Heart right ventricle (tissue), 16 donors: ENCODE measurements around the gene SLC27A2. TPM values are rescaled to one million over a fixed set of nuclear protein-coding genes. Genes with fewer than 3 reads are reported as not detected.

Experiments used
- ATAC-seq, 8 donors: fragments of 200-7000 bp; cut with Tn5 transposase; one replicate each; pipeline ENCODE4 v1.9.1; 2020; ENCODE audit warnings: mild to moderate bottlenecking in 8 of 8, moderate library complexity in 8 of 8, moderate number of reproducible peaks in 1 of 8
- DNase-seq, 2 donors: peaks; one replicate each; pipeline ENCODE4 v3.0.0-alpha.2; 2020
- H3K27ac ChIP-seq, 10 donors: fragments of 200-600 bp; sonication (generic) in 2 of 10; one replicate each; pipeline versions ENCODE4 v1.5.0 to v1.8.0; 2020 to 2022; ENCODE audit warnings: mild to moderate bottlenecking in 3 of 10
- H3K27me3 ChIP-seq, 7 donors: fragments of 200-600 bp; one replicate each; pipeline ENCODE4 v1.8.0; 2021 to 2022; ENCODE audit warnings: mild to moderate bottlenecking in 2 of 7
- H3K36me3 ChIP-seq, 9 donors: fragments of 200-600 bp; sonication (generic) in 1 of 9; one replicate each; pipeline versions ENCODE4 v1.5.0 to v1.8.0; 2020 to 2022; ENCODE audit warnings: mild to moderate bottlenecking in 2 of 9
- H3K4me1 ChIP-seq, 9 donors: fragments of 200-600 bp; sonication (generic) in 1 of 9; one replicate each; pipeline versions ENCODE4 v1.5.0 to v1.8.0; 2020 to 2022; ENCODE audit warnings: mild to moderate bottlenecking in 4 of 9
- H3K4me3 ChIP-seq, 10 donors: fragments of 200-600 bp; sonication (generic) in 2 of 10; one replicate each; pipeline versions ENCODE4 v1.5.0 to v1.8.0; 2020 to 2022; ENCODE audit warnings: mild to moderate bottlenecking in 7 of 10, moderate library complexity in 2 of 10
- H3K9me3 ChIP-seq, 11 donors: fragments of 200-600 bp in 10 of 11; sonication (generic) in 2 of 11; one replicate each; pipeline versions ENCODE4 v1.5.0 to v1.8.0; 2013 to 2022; ENCODE audit warnings: mild to moderate bottlenecking in 2 of 11, control low read depth in 1 of 11, moderate library complexity in 1 of 11
- CTCF ChIP-seq, 9 donors: fragments of 200-600 bp; sonication (generic) in 2 of 9; IDR thresholded peaks; one replicate each; pipeline versions ENCODE4 v1.5.0 to v1.8.0; 2021 to 2022; ENCODE audit warnings: antibody characterized with exemption in 9 of 9, mild to moderate bottlenecking in 5 of 9, moderate library complexity in 1 of 9
- WGBS, 2 donors: extraction: QIAGEN DNeasy Blood & Tissue Kit; methylation state at CpG; one replicate each; pipeline ENCODE4 v1.1.7; 2013; ENCODE audit warnings: inconsistent platforms in 1 of 2; 5-methylcytosine and 5-hydroxymethylcytosine counted together
- intact Hi-C, 10 donors: fragments of 100-400 bp; cut with DNase I; formaldehyde crosslinking; loops; one replicate each; pipeline versions ENCODE4 v1.11.1 to v1.14.2; 2022
- polyA plus RNA-seq, 2 donors: library from polyadenylated mRNA; stranded (reverse); fragments of 200-250 nt; gene quantifications; one replicate each; pipeline ENCODE4 v1.2.3, GENCODE V29; 2013
- total RNA-seq, 10 donors: library from RNA; stranded (reverse); fragmentation: NEBNext Ultra II Directional in 3 of 10; extraction: Animal tissue kit (Norgen Biotek cat#: 25700) in 3 of 10; gene quantifications; one replicate each; pipeline versions ENCODE4 v1.2.1 to v1.2.4, GENCODE V29; 2021 to 2023
- donor health status: Arrhythmogenic right ventricular cardiomyopathy.
- donor health status: ischemic (EF 13 %, LVEDD 7.1; RV severe dilation, severe dysfunction).
- donor health status: healthy with polysubstance abuse.
- donor health status: DM: no; HTN: yes; CAD: no.
- donor health status: DM: no; HTN: no; CAD: no.
- donor health status: ischemic (EF 25% LVEDD 6.9; RV normal size, moderate dysfunction).
- donor health status: ischemic (EF 25% LVEDD 5.7; RV mildly dilated, moderate dysfunction).
- donor health status: healthy.
- donor health status: DM: yes; HTN: yes; CAD: no.
- donor health status: Ischemic cardiomyopathy.
- donor health status: ischemic (EF 35%, LVEDD 5.7; RV mildly dilated, moderate dysfunction).
- donor health status: nonischemic (EF 11% LVEDD 7.7; RV severe dilation, severe dysfunction).
- donor health status: DM: yes; HTN: yes; CAD: no.
- donor health status: PGD.
- donor health status: ischemic (EF 29% LVEDD 5.4; RV normal size, mild dysfunction).
- donor health status: nonischemic (EF 23%, LVEDD 6.1; RV moderate dilation, normal function).

SLC27A2 gene
- total and polyA plus RNA-seq, 12 donors = 0.32 TPM; not detected in 11

GRCh38 chr15:50225938-50226337 lies 43.9 kb downstream of the SLC27A2 start:
- Histone ChIP-seq H3K27ac (no peak overlapping the region), H3K4me3 (no peak overlapping the region), H3K27me3 (peaks cover 0 to 6% (median 0%) of the 10 kb centered on the region in 7 donors), H3K36me3 (no peaks in the 10 kb centered on the region), H3K4me1 (no peaks in the 10 kb centered on the region), H3K9me3 (no peaks in the 10 kb centered on the region)
- no peak for TF ChIP-seq CTCF (IDR thresholded peaks at IDR 0.05)
- DNase-seq = no peak
- WGBS, 2 donors = 94 to 97% methylated on average over 3 of the region's 3 CpGs
- no peak for ATAC-seq
- intact Hi-C loops = no loop called here

- no peaks in the 10 kb centered on the region for H3K9me3 ChIP-seq
- intact Hi-C loops = no loop called here
- H3K27ac ChIP-seq = no peak overlapping the region
- H3K4me1 ChIP-seq = no peaks in the 10 kb centered on the region
- no peak for TF ChIP-seq CTCF (IDR thresholded peaks at IDR 0.05)
- H3K4me3 ChIP-seq = no peak overlapping the region
- no peaks in the 10 kb centered on the region for H3K36me3 ChIP-seq
- peaks cover 0 to 4% (median 0%) of the 10 kb centered on the region in 7 donors for H3K27me3 ChIP-seq
- 70 to 76% methylated on average over 5 of the region's 5 CpGs for WGBS, 2 donors
- no peak for DNase-seq
- ATAC-seq = no peak
These were observed 45.1 kb downstream of the SLC27A2 start for GRCh38 chr15:50227076-50227475.

- DNase-seq = no peak
- no peaks in the 10 kb centered on the region for H3K9me3 ChIP-seq
- H3K27me3 ChIP-seq = no peaks in the 10 kb centered on the region
- 86 to 91% methylated on average over 3 of the region's 3 CpGs for WGBS, 2 donors
- no peaks in the 10 kb centered on the region for H3K36me3 ChIP-seq
- intact Hi-C loops = no loop called here
- no peak overlapping the region for H3K27ac ChIP-seq
- no peak for ATAC-seq
- no peak for TF ChIP-seq CTCF (IDR thresholded peaks at IDR 0.05)
- no peak overlapping the region for H3K4me3 ChIP-seq
- no peaks in the 10 kb centered on the region for H3K4me1 ChIP-seq
These were observed 46.9 kb downstream of the SLC27A2 start for GRCh38 chr15:50228866-50229265.

- DNase-seq = no peak
- intact Hi-C loops = no loop called here
- H3K36me3 ChIP-seq = no peaks in the 10 kb centered on the region
- H3K4me1 ChIP-seq = no peaks in the 10 kb centered on the region
- no peak overlapping the region for H3K27ac ChIP-seq
- TF ChIP-seq CTCF (IDR thresholded peaks at IDR 0.05) = no peak
- no peaks in the 10 kb centered on the region for H3K9me3 ChIP-seq
- ATAC-seq = no peak
- H3K27me3 ChIP-seq = no peaks in the 10 kb centered on the region
- no peak overlapping the region for H3K4me3 ChIP-seq
- WGBS, 2 donors = 63 to 84% methylated on average over 3 of the region's 3 CpGs
These were observed 47.3 kb downstream of the SLC27A2 start for GRCh38 chr15:50229336-50229735.

- intact Hi-C loops = no loop called here
- DNase-seq (no peak), ATAC-seq (no peak)
- no peaks in the 10 kb centered on the region for H3K36me3 ChIP-seq
- H3K27ac ChIP-seq = no peak overlapping the region
- no peak for TF ChIP-seq CTCF (IDR thresholded peaks at IDR 0.05)
- H3K4me3 ChIP-seq = no peak overlapping the region
- H3K27me3 ChIP-seq = no peaks in the 10 kb centered on the region
- H3K9me3 ChIP-seq = no peaks in the 10 kb centered on the region
- H3K4me1 ChIP-seq = no peaks in the 10 kb centered on the region
These were observed 49.8 kb downstream of the SLC27A2 start for GRCh38 chr15:50231761-50232160.
